ENCODE results near the gene HP1BP3.

DNA sequence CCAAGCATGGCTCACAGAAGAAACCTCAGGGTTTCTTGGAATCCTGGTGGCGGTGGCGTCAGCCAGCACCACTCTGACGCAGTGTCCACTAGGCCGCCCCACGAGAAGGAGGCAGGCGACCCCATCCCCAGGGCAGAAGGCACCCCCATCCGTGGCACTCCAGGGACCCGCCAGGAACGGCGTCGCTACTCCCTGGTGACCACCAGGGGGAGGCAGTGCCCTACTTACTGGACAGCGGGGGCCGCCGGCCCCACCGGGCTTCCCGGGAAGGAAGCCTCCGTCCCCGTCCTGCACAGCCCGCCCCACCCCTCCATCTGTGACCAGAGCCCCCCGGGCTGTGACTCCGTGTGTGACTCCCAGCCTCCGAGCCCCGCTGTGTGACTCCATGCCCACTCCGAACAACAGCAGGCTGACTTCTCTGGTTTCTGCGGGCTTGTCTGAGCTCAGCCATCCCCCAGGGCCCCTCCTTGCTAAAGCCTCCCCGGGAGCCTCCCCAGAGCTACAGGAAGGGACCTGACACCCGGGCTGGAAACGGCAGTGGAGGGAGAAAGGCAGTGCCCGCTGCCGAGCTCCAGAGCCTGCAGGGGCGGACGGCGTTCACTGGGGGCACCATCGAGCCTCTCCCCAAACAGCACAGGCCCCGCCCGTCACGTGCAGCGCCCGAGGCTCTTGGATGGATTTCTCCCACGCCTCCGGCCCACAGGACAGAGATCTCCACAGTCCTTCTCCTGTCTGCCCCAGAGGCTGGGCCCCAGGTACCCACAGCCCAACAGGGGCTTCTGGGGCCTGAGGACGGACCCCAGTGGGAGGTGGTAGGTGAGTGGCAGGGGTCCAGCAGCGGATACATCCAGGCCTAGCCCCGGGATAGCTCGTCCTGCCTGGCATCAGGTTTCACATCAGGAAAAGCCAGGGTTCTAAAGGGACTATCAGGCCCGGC, 90.4 kb downstream of the HP1BP3 start:
- TF ChIP-seq, protein P1, sequence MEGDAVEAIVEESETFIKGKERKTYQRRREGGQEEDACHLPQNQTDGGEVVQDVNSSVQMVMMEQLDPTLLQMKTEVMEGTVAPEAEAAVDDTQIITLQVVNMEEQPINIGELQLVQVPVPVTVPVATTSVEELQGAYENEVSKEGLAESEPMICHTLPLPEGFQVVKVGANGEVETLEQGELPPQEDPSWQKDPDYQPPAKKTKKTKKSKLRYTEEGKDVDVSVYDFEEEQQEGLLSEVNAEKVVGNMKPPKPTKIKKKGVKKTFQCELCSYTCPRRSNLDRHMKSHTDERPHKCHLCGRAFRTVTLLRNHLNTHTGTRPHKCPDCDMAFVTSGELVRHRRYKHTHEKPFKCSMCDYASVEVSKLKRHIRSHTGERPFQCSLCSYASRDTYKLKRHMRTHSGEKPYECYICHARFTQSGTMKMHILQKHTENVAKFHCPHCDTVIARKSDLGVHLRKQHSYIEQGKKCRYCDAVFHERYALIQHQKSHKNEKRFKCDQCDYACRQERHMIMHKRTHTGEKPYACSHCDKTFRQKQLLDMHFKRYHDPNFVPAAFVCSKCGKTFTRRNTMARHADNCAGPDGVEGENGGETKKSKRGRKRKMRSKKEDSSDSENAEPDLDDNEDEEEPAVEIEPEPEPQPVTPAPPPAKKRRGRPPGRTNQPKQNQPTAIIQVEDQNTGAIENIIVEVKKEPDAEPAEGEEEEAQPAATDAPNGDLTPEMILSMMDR (IDR thresholded peaks at IDR 0.05), result peak; percentile 87 to 97 (median 94)
- TF ChIP-seq POLR2A (IDR thresholded peaks at IDR 0.05), result no peak
